GM19452 (cell line): Measurements from ENCODE around the gene RPRML.
A peak's percentile ranks its signal among the peaks of the same experiment; 100 is the strongest.

ENCODE experiments used
- ATAC-seq: cut with Tn5 transposase; IDR thresholded peaks from one replicate; pipeline ENCODE4 v1.9.1; 2021; ENCODE audit not compliant: unreplicated experiment

Gene RPRML

GRCh38 chr17:46947216-46947615, 31.8 kb downstream of the RPRML start:
- ATAC-seq, result no peak

- ATAC-seq, result no peak
Observed at GRCh38 chr17:46944931-46945330, 34.1 kb downstream of the RPRML start.

GRCh38 chr17:46943501-46944393, 35.3 kb downstream of the RPRML start:
- no peak for ATAC-seq

GRCh38 chr17:46943218-46943500, 35.9 kb downstream of the RPRML start:
- no peak for ATAC-seq

- no peak for ATAC-seq
Observed at GRCh38 chr17:46942441-46943217, 36.4 kb downstream of the RPRML start.

GRCh38 chr17:46940692-46941404, 38.2 kb downstream of the RPRML start:
- peak; percentile 64 for ATAC-seq

- ATAC-seq, result no peak
Observed at GRCh38 chr17:46935658-46936266, 43.3 kb downstream of the RPRML start.

GRCh38 chr17:46931596-46931995, 47.5 kb downstream of the RPRML start:
- ATAC-seq, result no peak

GRCh38 chr17:46930051-46930450, 49.0 kb downstream of the RPRML start:
- no peak for ATAC-seq

GRCh38 chr17:46929413-46929812, 49.6 kb downstream of the RPRML start:
- ATAC-seq, result no peak

- ATAC-seq, result no peak
Observed at GRCh38 chr17:46928467-46929261, 50.4 kb downstream of the RPRML start.
